Heart left ventricle (tissue), 16 donors: ENCODE results near the gene PCK2. TPM values are rescaled to one million over a fixed set of nuclear protein-coding genes. Genes with fewer than 3 reads are reported as not detected.

Source experiments
- ATAC-seq, 4 donors: fragments of 200-7000 bp; cut with Tn5 transposase; one replicate each; pipeline ENCODE4 v1.9.1; 2020 to 2022; ENCODE audit warnings: moderate library complexity in 4 of 4, mild to moderate bottlenecking in 3 of 4, moderate number of reproducible peaks in 1 of 4
- DNase-seq, 5 donors: peaks; one replicate each; pipeline ENCODE4 v3.0.0-alpha.2; 2020
- H3K27ac ChIP-seq, 12 donors: fragments of 200-600 bp; sonication (generic) in 4 of 12; one replicate each; pipeline versions ENCODE4 v1.5.0 to v1.8.0; 2016 to 2022; ENCODE audit warnings: mild to moderate bottlenecking in 2 of 12
- H3K27me3 ChIP-seq, 9 donors: fragments of 200-600 bp; sonication (generic) in 2 of 9; one replicate each; pipeline versions ENCODE4 v1.5.1 to v1.8.0; 2016 to 2022; ENCODE audit warnings: mild to moderate bottlenecking in 3 of 9
- H3K36me3 ChIP-seq, 9 donors: fragments of 200-600 bp; sonication (generic) in 2 of 9; one replicate each; pipeline versions ENCODE4 v1.5.0 to v1.8.0; 2018 to 2022; ENCODE audit warnings: mild to moderate bottlenecking in 2 of 9
- H3K4me1 ChIP-seq, 12 donors: fragments of 200-600 bp; sonication (generic) in 4 of 12; one replicate each; pipeline versions ENCODE4 v1.5.0 to v1.8.0; 2016 to 2022; ENCODE audit warnings: mild to moderate bottlenecking in 3 of 12
- H3K4me3 ChIP-seq, 12 donors: fragments of 200-600 bp; sonication (generic) in 4 of 12; one replicate each; pipeline versions ENCODE4 v1.5.0 to v1.8.0; 2017 to 2022; ENCODE audit warnings: mild to moderate bottlenecking in 9 of 12, moderate library complexity in 4 of 12
- H3K9me3 ChIP-seq, 12 donors: fragments of 200-600 bp; sonication (generic) in 4 of 12; one replicate each; pipeline versions ENCODE4 v1.5.0 to v1.8.0; 2016 to 2022; ENCODE audit warnings: mild to moderate bottlenecking in 1 of 12
- CTCF ChIP-seq, 12 donors: fragments of 200-600 bp; sonication (generic) in 4 of 12; IDR thresholded peaks; one replicate each; pipeline versions ENCODE4 v1.5.0 to v1.8.0; 2018 to 2022; ENCODE audit warnings: antibody characterized with exemption in 12 of 12, mild to moderate bottlenecking in 5 of 12
- POLR2A ChIP-seq, 2 donors: fragments of 450-650 bp; IDR thresholded peaks; one replicate each; pipeline ENCODE4 v1.6.1; 2017; ENCODE audit warnings: antibody characterized with exemption in 2 of 2, mild to moderate bottlenecking in 2 of 2, moderate library complexity in 2 of 2
- WGBS, 4 donors: extraction: QIAGEN DNeasy Blood & Tissue Kit in 2 of 4; methylation state at CpG; one replicate each; pipeline versions ENCODE4 v1.1.5 to v1.1.7; 2013 to 2018; 5-methylcytosine and 5-hydroxymethylcytosine counted together
- intact Hi-C, 10 donors: fragments of 100-400 bp; cut with DNase I; formaldehyde crosslinking; loops; one replicate each; pipeline versions ENCODE4 v1.11.1 to v1.14.2; 2022
- polyA plus RNA-seq, 2 donors: library from polyadenylated mRNA; stranded (reverse); fragments of 200-250 nt; gene quantifications; one replicate each; pipeline ENCODE4 v1.2.3, GENCODE V29; 2013
- total RNA-seq, 9 donors: library from RNA; depleted of rRNA in 2 of 9; stranded (reverse); fragments of >200 nt in 2 of 9; fragmentation: NEBNext Ultra II Directional in 3 of 9; extraction: Animal tissue kit (Norgen Biotek cat#: 25700) in 3 of 9; gene quantifications; one replicate each; pipeline versions ENCODE4 v1.1.0 to v1.2.4, GENCODE V29; 2016 to 2023
- donor health status: ischemic (EF 13 %, LVEDD 7.1; RV severe dilation, severe dysfunction).
- donor health status: healthy with polysubstance abuse.
- donor health status: DM: no; HTN: yes; CAD: no.
- donor health status: DM: no; HTN: no; CAD: no.
- donor health status: ischemic (EF 25% LVEDD 6.9; RV normal size, moderate dysfunction).
- donor health status: ischemic (EF 25% LVEDD 5.7; RV mildly dilated, moderate dysfunction).
- donor health status: healthy.
- donor health status: DM: yes; HTN: yes; CAD: no.
- donor health status: ischemic (EF 35%, LVEDD 5.7; RV mildly dilated, moderate dysfunction).
- donor health status: nonischemic (EF 11% LVEDD 7.7; RV severe dilation, severe dysfunction).
- donor health status: DM: yes; HTN: yes; CAD: no.
- donor health status: PGD.
- donor health status: ischemic (EF 29% LVEDD 5.4; RV normal size, mild dysfunction).
- donor health status: nonischemic (EF 23%, LVEDD 6.1; RV moderate dilation, normal function).

PCK2 gene
- total and polyA plus RNA-seq, 11 donors: 1.5 to 14.6 (median 3.9) TPM

GRCh38 chr14:24115422-24116127, 21.5 kb downstream of the PCK2 start:
- ATAC-seq (peak in 1 of 4 donors; percentile 0), DNase-seq (no peak)
- no peaks in the 10 kb centered on the region for H3K9me3 ChIP-seq
- no peaks in the 10 kb centered on the region for H3K27me3 ChIP-seq
- 1 to 6% (median 3%) methylated on average over 12 to 14 of the region's 14 CpGs for WGBS, 4 donors
- peak overlapping the region; percentile 48 to 79 (median 71) for H3K4me3 ChIP-seq
- H3K4me1 ChIP-seq: peaks cover 0 to 28% (median 18%) of the 10 kb centered on the region in 12 donors
- intact Hi-C loops: loop anchor here in 3 of 10 donors (2.0 kb wide), 4 partner anchors 15 to 73 kb away; partner anchors contain the start of genes EMC9 (in 2 of the 3), FITM1 (in 1 of the 3), IPO4 (in 1 of the 3) and IRF9 (in 1 of the 3)
- peak overlapping the region in 11 of 12 donors; percentile 44 to 100 (median 97) for H3K27ac ChIP-seq
- H3K36me3 ChIP-seq: peaks cover 0 to 44% (median 38%) of the 10 kb centered on the region in 9 donors
- TF ChIP-seq CTCF (IDR thresholded peaks at IDR 0.05) (no peak), POLR2A (IDR thresholded peaks at IDR 0.05) (no peak)

GRCh38 chr14:24116128-24116814, 22.2 kb downstream of the PCK2 start:
- Histone ChIP-seq H3K36me3 (peaks cover 0 to 51% (median 45%) of the 10 kb centered on the region in 9 donors), H3K27ac (no peak overlapping the region), H3K4me3 (peak overlapping the region in 9 of 12 donors; percentile 59 to 79 (median 71)), H3K27me3 (no peaks in the 10 kb centered on the region), H3K4me1 (peaks cover 0 to 28% (median 17%) of the 10 kb centered on the region in 12 donors), H3K9me3 (no peaks in the 10 kb centered on the region)
- WGBS, 4 donors: 82 to 84% (median 83%) methylated on average over 6 of the region's 6 CpGs
- no peak for DNase-seq
- no peak for TF ChIP-seq CTCF (IDR thresholded peaks at IDR 0.05)
- no peak for TF ChIP-seq POLR2A (IDR thresholded peaks at IDR 0.05)
- intact Hi-C loops: no loop called here
- ATAC-seq: no peak

GRCh38 chr14:24117179-24117578, 23.1 kb downstream of the PCK2 start:
- 86 to 91% (median 88%) methylated on average over 6 of the region's 6 CpGs for WGBS, 4 donors
- no peak for DNase-seq

More at GRCh38 chr14:24117179-24117578, 23.1 kb downstream of the PCK2 start:
- TF ChIP-seq CTCF (IDR thresholded peaks at IDR 0.05) (no peak), POLR2A (IDR thresholded peaks at IDR 0.05) (no peak)
- H3K4me1 ChIP-seq: peaks cover 0 to 28% (median 17%) of the 10 kb centered on the region in 12 donors
- H3K36me3 ChIP-seq: peaks cover 0 to 60% (median 54%) of the 10 kb centered on the region in 9 donors
- no peak overlapping the region for H3K4me3 ChIP-seq
- no peak overlapping the region for H3K27ac ChIP-seq
- no peak for ATAC-seq
- no peaks in the 10 kb centered on the region for H3K9me3 ChIP-seq
- intact Hi-C loops: no loop called here
- no peaks in the 10 kb centered on the region for H3K27me3 ChIP-seq
